ENCODE results near the gene ZNF784.
A peak's percentile ranks its signal among the peaks of the same experiment; 100 is the strongest.

ZNF784 gene

GRCh38 chr19:55599842-55600661 is 24.3 kb downstream of the ZNF784 start, which contains the start of gene ZNF524 (continued):
- no peak for TF ChIP-seq HOXD13 (CRISPR knock-in tag; IDR thresholded peaks at IDR 0.05; ENCODE audit: borderline replicate concordance)
- 0 out of 2 replicates have a peak, but pooled peaks have one; percentile 31 for TF ChIP-seq ZNF449 (tag by site-specific recombination; IDR thresholded peaks at IDR 0.05)
- TF ChIP-seq KLF8 (tag by site-specific recombination; IDR thresholded peaks at IDR 0.05): peak; percentile 99
- TF ChIP-seq, protein P1, sequence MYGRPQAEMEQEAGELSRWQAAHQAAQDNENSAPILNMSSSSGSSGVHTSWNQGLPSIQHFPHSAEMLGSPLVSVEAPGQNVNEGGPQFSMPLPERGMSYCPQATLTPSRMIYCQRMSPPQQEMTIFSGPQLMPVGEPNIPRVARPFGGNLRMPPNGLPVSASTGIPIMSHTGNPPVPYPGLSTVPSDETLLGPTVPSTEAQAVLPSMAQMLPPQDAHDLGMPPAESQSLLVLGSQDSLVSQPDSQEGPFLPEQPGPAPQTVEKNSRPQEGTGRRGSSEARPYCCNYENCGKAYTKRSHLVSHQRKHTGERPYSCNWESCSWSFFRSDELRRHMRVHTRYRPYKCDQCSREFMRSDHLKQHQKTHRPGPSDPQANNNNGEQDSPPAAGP (tag by site-specific recombination; IDR thresholded peaks at IDR 0.05): peak; percentile 71
- TF ChIP-seq, protein P2, sequence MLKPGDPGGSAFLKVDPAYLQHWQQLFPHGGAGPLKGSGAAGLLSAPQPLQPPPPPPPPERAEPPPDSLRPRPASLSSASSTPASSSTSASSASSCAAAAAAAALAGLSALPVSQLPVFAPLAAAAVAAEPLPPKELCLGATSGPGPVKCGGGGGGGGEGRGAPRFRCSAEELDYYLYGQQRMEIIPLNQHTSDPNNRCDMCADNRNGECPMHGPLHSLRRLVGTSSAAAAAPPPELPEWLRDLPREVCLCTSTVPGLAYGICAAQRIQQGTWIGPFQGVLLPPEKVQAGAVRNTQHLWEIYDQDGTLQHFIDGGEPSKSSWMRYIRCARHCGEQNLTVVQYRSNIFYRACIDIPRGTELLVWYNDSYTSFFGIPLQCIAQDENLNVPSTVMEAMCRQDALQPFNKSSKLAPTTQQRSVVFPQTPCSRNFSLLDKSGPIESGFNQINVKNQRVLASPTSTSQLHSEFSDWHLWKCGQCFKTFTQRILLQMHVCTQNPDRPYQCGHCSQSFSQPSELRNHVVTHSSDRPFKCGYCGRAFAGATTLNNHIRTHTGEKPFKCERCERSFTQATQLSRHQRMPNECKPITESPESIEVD (tag by site-specific recombination; IDR thresholded peaks at IDR 0.05): no peak
- TF ChIP-seq ZBTB17 (tag by site-specific recombination; IDR thresholded peaks at IDR 0.05): peak; percentile 97
- TF ChIP-seq ZNF23 (tag by site-specific recombination; IDR thresholded peaks at IDR 0.05; ENCODE audit: borderline replicate concordance): no peak
- peak; percentile 82 for TF ChIP-seq ZNF580 (tag by site-specific recombination; IDR thresholded peaks at IDR 0.05)
- peak; percentile 24; the same call in 1 of the 2 replicates for TF ChIP-seq ZFP37 (tag by site-specific recombination; IDR thresholded peaks at IDR 0.05)
- peak; percentile 63; the same call in 1 of the 2 replicates for TF ChIP-seq ZFP69B (tag by site-specific recombination; IDR thresholded peaks at IDR 0.05)
- peak; percentile 97 for TF ChIP-seq ZNF335 (tag by site-specific recombination; conservative IDR thresholded peaks at IDR 0.05)
- TF ChIP-seq, protein P3, sequence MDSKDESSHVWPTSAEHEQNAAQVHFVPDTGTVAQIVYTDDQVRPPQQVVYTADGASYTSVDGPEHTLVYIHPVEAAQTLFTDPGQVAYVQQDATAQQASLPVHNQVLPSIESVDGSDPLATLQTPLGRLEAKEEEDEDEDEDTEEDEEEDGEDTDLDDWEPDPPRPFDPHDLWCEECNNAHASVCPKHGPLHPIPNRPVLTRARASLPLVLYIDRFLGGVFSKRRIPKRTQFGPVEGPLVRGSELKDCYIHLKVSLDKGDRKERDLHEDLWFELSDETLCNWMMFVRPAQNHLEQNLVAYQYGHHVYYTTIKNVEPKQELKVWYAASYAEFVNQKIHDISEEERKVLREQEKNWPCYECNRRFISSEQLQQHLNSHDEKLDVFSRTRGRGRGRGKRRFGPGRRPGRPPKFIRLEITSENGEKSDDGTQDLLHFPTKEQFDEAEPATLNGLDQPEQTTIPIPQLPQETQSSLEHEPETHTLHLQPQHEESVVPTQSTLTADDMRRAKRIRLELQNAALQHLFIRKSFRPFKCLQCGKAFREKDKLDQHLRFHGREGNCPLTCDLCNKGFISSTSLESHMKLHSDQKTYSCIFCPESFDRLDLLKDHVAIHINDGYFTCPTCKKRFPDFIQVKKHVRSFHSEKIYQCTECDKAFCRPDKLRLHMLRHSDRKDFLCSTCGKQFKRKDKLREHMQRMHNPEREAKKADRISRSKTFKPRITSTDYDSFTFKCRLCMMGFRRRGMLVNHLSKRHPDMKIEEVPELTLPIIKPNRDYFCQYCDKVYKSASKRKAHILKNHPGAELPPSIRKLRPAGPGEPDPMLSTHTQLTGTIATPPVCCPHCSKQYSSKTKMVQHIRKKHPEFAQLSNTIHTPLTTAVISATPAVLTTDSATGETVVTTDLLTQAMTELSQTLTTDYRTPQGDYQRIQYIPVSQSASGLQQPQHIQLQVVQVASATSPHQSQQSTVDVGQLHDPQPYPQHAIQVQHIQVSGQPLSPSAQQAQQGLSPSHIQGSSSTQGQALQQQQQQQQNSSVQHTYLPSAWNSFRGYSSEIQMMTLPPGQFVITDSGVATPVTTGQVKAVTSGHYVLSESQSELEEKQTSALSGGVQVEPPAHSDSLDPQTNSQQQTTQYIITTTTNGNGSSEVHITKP (tag by site-specific recombination; IDR thresholded peaks at IDR 0.05): peak; percentile 15; the same call in 1 of the 2 replicates
- TF ChIP-seq ZNF394 (tag by site-specific recombination; IDR thresholded peaks at IDR 0.05; ENCODE audit: borderline replicate concordance): peak; percentile 9
- TF ChIP-seq, protein P4, sequence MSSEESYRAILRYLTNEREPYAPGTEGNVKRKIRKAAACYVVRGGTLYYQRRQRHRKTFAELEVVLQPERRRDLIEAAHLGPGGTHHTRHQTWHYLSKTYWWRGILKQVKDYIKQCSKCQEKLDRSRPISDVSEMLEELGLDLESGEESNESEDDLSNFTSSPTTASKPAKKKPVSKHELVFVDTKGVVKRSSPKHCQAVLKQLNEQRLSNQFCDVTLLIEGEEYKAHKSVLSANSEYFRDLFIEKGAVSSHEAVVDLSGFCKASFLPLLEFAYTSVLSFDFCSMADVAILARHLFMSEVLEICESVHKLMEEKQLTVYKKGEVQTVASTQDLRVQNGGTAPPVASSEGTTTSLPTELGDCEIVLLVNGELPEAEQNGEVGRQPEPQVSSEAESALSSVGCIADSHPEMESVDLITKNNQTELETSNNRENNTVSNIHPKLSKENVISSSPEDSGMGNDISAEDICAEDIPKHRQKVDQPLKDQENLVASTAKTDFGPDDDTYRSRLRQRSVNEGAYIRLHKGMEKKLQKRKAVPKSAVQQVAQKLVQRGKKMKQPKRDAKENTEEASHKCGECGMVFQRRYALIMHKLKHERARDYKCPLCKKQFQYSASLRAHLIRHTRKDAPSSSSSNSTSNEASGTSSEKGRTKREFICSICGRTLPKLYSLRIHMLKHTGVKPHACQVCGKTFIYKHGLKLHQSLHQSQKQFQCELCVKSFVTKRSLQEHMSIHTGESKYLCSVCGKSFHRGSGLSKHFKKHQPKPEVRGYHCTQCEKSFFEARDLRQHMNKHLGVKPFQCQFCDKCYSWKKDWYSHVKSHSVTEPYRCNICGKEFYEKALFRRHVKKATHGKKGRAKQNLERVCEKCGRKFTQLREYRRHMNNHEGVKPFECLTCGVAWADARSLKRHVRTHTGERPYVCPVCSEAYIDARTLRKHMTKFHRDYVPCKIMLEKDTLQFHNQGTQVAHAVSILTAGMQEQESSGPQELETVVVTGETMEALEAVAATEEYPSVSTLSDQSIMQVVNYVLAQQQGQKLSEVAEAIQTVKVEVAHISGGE (tag by site-specific recombination; conservative IDR thresholded peaks at IDR 0.05; ENCODE audit: low read depth): peak; percentile 18
- TF ChIP-seq GLI4 (tag by site-specific recombination; IDR thresholded peaks at IDR 0.05): 0 out of 2 replicates have a peak, but pooled peaks have one; percentile 44
- TF ChIP-seq ZNF221 (tag by site-specific recombination; IDR thresholded peaks at IDR 0.05; ENCODE audit: borderline replicate concordance): peak; percentile 76; the same call in 1 of the 2 replicates
- peak; percentile 70 for TF ChIP-seq ZBTB20 (tag by site-specific recombination; IDR thresholded peaks at IDR 0.05)
- 0 out of 2 replicates have a peak, but pooled peaks have one; percentile 7 for TF ChIP-seq ZNF623 (tag by site-specific recombination; IDR thresholded peaks at IDR 0.05)
- peak; percentile 26; the same call in 1 of the 2 replicates for TF ChIP-seq ZEB2 (tag by site-specific recombination; IDR thresholded peaks at IDR 0.05)
- peak; percentile 75 for TF ChIP-seq KLF9 (tag by site-specific recombination; IDR thresholded peaks at IDR 0.05; ENCODE audit: low read depth)
- TF ChIP-seq SCRT1 (tag by site-specific recombination; IDR thresholded peaks at IDR 0.05; ENCODE audit: borderline replicate concordance): no peak
- TF ChIP-seq TCF7L2 (IDR thresholded peaks at IDR 0.05; ENCODE audit: borderline replicate concordance, low read depth, low read length): no peak
- no peak for TF ChIP-seq MYNN (tag by site-specific recombination; IDR thresholded peaks at IDR 0.05; ENCODE audit: borderline replicate concordance)
